ENCODE measurements around the gene PUSL1.

DNA sequence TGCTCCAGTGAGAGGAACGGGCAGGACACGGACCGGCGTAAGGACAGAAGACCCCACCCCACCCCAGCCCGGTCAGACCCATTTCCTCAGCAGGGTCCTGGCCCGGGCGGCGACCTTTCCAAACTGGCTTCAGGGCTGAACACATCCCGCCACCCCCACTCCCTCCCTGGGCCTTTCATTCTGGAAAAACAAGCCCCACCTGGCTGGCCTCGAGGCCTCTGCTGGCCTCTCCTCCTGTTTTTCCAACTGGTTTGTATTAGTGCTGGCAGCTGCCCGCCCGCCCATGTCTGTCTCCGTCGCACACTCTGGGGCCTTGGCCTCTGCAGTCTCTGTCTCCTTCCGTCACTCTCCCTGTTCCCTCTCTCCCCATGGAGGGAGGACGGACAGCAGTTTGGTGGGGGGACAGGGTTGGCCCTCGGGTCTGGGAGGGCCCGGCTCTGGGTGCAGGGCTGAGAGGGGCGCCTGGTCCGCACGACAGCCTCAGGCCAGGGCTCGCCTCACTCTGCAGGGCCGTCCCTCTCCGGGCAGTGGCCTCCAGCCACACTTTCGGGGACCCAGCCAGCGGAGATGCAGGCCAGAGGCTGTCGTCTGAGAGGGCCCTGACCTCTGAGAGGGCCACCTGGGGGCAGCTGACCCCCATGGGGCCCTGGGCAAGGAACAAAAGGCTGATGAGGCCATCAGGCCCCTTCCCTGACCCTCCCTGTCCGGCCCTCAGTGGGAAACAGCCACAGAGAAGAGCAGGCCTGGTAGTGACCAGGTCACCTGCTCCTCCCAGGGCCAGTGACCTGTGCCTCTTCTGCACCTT is 51.5 kb downstream of the PUSL1 start:
- TF ChIP-seq GATA3 (IDR thresholded peaks at IDR 0.05; ENCODE audit: low read depth, low read length) (no peak), GATA2 (IDR thresholded peaks at IDR 0.05; ENCODE audit: low read depth, low read length) (no peak)

Measured in SH-SY5Y (cell line).